Measurements from ENCODE around the gene ARG2.

DNA sequence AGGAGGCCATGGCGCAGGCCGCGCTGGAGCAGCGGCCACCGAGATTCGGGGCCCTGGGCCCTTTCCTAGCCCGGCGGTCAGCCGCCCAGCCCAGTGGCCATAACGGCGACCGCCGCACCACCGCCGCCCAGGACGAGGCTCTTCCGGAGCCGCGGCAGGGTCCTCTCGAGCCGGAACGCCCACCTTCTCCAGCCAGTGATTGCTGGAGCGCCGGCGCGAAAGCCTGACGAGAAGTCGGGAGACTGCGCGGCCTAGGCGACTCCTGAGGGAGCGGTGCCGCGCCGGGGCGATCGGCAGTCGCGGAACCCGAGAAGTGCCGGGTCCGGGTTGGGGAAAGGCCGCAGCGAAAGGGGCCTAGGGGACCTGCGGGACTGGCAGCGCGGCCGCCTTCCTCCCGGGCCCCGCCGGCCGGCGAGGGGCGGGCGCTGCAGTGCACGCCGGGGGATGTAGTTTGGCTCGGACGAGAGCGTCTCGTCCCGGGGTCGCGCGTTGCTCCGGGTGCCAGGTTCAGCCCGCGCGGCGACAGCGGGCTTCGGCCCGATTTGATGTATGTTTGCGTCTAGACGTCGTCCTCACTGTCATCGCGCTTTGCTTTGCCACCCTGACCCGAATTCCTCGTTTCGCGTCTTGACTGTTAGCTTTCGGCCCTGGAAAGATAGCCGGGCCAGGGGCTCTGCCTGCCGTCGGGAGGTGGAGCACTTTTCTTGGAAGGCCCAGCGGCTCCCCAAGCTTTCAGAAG is 54.9 kb downstream of the ARG2 start, which contains the start of gene VTI1B:
- TF ChIP-seq, protein P1, sequence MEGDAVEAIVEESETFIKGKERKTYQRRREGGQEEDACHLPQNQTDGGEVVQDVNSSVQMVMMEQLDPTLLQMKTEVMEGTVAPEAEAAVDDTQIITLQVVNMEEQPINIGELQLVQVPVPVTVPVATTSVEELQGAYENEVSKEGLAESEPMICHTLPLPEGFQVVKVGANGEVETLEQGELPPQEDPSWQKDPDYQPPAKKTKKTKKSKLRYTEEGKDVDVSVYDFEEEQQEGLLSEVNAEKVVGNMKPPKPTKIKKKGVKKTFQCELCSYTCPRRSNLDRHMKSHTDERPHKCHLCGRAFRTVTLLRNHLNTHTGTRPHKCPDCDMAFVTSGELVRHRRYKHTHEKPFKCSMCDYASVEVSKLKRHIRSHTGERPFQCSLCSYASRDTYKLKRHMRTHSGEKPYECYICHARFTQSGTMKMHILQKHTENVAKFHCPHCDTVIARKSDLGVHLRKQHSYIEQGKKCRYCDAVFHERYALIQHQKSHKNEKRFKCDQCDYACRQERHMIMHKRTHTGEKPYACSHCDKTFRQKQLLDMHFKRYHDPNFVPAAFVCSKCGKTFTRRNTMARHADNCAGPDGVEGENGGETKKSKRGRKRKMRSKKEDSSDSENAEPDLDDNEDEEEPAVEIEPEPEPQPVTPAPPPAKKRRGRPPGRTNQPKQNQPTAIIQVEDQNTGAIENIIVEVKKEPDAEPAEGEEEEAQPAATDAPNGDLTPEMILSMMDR (IDR thresholded peaks at IDR 0.05): peak in 1 of 6 experiments; percentile 15
- peak in 2 of 4 donors; percentile 69 to 74 for TF ChIP-seq POLR2A (IDR thresholded peaks at IDR 0.05)

All from esophagus squamous epithelium (tissue), 4 donors.